B cell (primary cell): ENCODE results near the gene CAPZA2. TPM values are rescaled to one million over a fixed set of nuclear protein-coding genes. Genes with fewer than 3 reads are reported as not detected.

Experiments
- ATAC-seq: fragments of 200-7000 bp; cut with Tn5 transposase; one replicate; pipeline ENCODE4 v1.10.0; 2021; ENCODE audit warnings: low read depth, mild to moderate bottlenecking, moderate number of reproducible peaks, moderate library complexity
- CTCF ChIA-PET: fragments of 350-600 bp; sonication (Branson Sonifier 250); formaldehyde crosslinking; loops from one replicate; lab custom pipeline; 2021; ENCODE audit warnings: antibody characterized with exemption, inconsistent platforms; lab: Charles Lee
- POLR2A ChIA-PET: fragments of 350-600 bp; sonication (Branson Sonifier 250); formaldehyde crosslinking; loops from one replicate; lab custom pipeline; 2021; ENCODE audit warnings: antibody characterized with exemption; lab: Charles Lee
- DNase-seq: peaks from one replicate; pipeline ENCODE4 v3.0.0; 2013
- H2AFZ ChIP-seq: 2 replicates; pipeline ENCODE4 v1.6.1; 2012; ENCODE audit warnings: mild to moderate bottlenecking, low read depth, low read length; ENCODE audit not compliant: insufficient read depth, poor library complexity, severe bottlenecking
- H3K27ac ChIP-seq, 2 donors: 1 replicate in 1 of 2; 2 replicates in 1 of 2; pipeline ENCODE4 v1.5.1; 2012 to 2013; ENCODE audit warnings: low read length in 2 of 2, mild to moderate bottlenecking in 2 of 2, moderate library complexity in 1 of 2
- H3K27me3 ChIP-seq, 4 experiments: fragments of 200-600 bp in 1 of 4; sonication (generic) in 1 of 4; replicated peaks in 1 of 4; 1 replicate in 2 of 4; 2 replicates in 2 of 4; pipeline versions ENCODE4 v1.6.1 to v1.7.0; 2013 to 2016; ENCODE audit warnings: low read length in 3 of 4, mild to moderate bottlenecking in 2 of 4, mixed read lengths in 1 of 4, moderate library complexity in 1 of 4; ENCODE audit not compliant: insufficient read depth in 4 of 4, control insufficient read depth in 3 of 4; ENCODE audit errors: control extremely low read depth in 1 of 4
- H3K36me3 ChIP-seq, 2 experiments: replicated peaks in 1 of 2; 1 replicate in 1 of 2; 2 replicates in 1 of 2; pipeline versions ENCODE4 v1.6.1 to v1.7.1; 2013; ENCODE audit warnings: low read length in 1 of 2; ENCODE audit not compliant: insufficient read depth in 2 of 2, control insufficient read depth in 1 of 2; ENCODE audit errors: control extremely low read depth in 1 of 2, extremely low read depth in 1 of 2
- H3K4me1 ChIP-seq, 2 donors: fragments of 200-600 bp in 1 of 2; sonication (generic) in 1 of 2; 1 replicate in 1 of 2; 2 replicates in 1 of 2; pipeline versions ENCODE4 v1.5.1 to v1.6.1; 2013 to 2017; ENCODE audit warnings: low read length in 2 of 2; ENCODE audit not compliant: control insufficient read depth in 2 of 2, insufficient read depth in 2 of 2
- H3K4me2 ChIP-seq: replicated peaks from 2 replicates; pipeline ENCODE3; 2012; ENCODE audit warnings: mild to moderate bottlenecking, low read depth, low read length; ENCODE audit not compliant: poor library complexity, severe bottlenecking
- H3K4me3 ChIP-seq, 5 experiments: fragments of 200-600 bp in 1 of 5; sonication (generic) in 1 of 5; 1 replicate in 3 of 5; 2 replicates in 2 of 5; pipeline versions ENCODE4 v1.5.1 to v1.7.0; 2011 to 2016; ENCODE audit warnings: low read length in 4 of 5, mild to moderate bottlenecking in 4 of 5, low read depth in 2 of 5, control low read depth in 1 of 5, moderate library complexity in 1 of 5; ENCODE audit not compliant: insufficient read depth in 1 of 5; ENCODE audit errors: control extremely low read depth in 1 of 5, extremely low read depth in 1 of 5
- H3K79me2 ChIP-seq: fragments of 200-600 bp; sonication (generic); one replicate; pipeline ENCODE4 v1.6.0; 2016; ENCODE audit warnings: low read length; ENCODE audit not compliant: control insufficient read depth, insufficient read depth
- H3K9ac ChIP-seq: fragments of 200-600 bp; sonication (generic); 2 replicates; pipeline ENCODE4 v1.6.1; 2017; ENCODE audit warnings: mild to moderate bottlenecking, low read length, moderate library complexity
- H3K9me3 ChIP-seq, 3 donors: one replicate each; pipeline versions ENCODE4 v1.6.1 to v1.7.1; 2013; ENCODE audit warnings: low read length in 2 of 3; ENCODE audit not compliant: control insufficient read depth in 2 of 3, insufficient read depth in 1 of 3; ENCODE audit errors: control extremely low read depth in 1 of 3
- H4K20me1 ChIP-seq: 2 replicates; pipeline ENCODE4 v1.6.0; 2012; ENCODE audit warnings: mild to moderate bottlenecking, low read length; ENCODE audit not compliant: insufficient read depth, control insufficient read depth, poor library complexity, severe bottlenecking
- H3K27ac Mint-ChIP-seq: one replicate; pipeline ENCODE4 v1.8.0; 2021; ENCODE audit warnings: mixed read lengths
- H3K27me3 Mint-ChIP-seq: one replicate; pipeline ENCODE4 v1.8.0; 2021; ENCODE audit warnings: mixed read lengths
- H3K4me1 Mint-ChIP-seq: one replicate; pipeline ENCODE4 v1.8.0; 2021; ENCODE audit warnings: mixed read lengths
- H3K4me3 Mint-ChIP-seq: one replicate; pipeline ENCODE4 v1.8.0; 2021; ENCODE audit warnings: mixed read lengths
- H3K9me3 Mint-ChIP-seq: one replicate; pipeline ENCODE4 v1.8.0; 2022; ENCODE audit warnings: mixed read lengths; ENCODE audit not compliant: insufficient read depth
- EZH2 ChIP-seq: IDR thresholded peaks from 2 replicates; pipeline ENCODE4 v1.6.1; 2012; ENCODE audit warnings: borderline replicate concordance, low read depth, mild to moderate bottlenecking, moderate library complexity, low read length; ENCODE audit not compliant: insufficient read depth, poor library complexity, severe bottlenecking
- WGBS: methylation state at CpG from one replicate; pipeline ENCODE4 v1.1.5; 2013; ENCODE audit warnings: missing lambda C conversion rate; ENCODE audit not compliant: insufficient coverage; 5-methylcytosine and 5-hydroxymethylcytosine counted together
- intact Hi-C: fragments of 100-400 bp; cut with micrococcal nuclease; formaldehyde crosslinking; loops from one replicate; pipeline ENCODE4 v1.10.0; 2022
- polyA plus RNA-seq: library from polyadenylated mRNA; depleted of rRNA; stranded (reverse); fragments of >200 nt; gene quantifications from 2 replicates; pipeline ENCODE4 v1.2.3, GENCODE V29; 2012
- total RNA-seq, 2 donors: library from RNA; stranded (reverse); fragments of 120-200 nt in 1 of 2; gene quantifications; 1 replicate in 1 of 2; 2 replicates in 1 of 2; pipeline versions ENCODE4 v1.2.3 to v1.2.4, GENCODE V29; 2013 to 2022
- TF ChIP-seq, protein P1 (sequence below): fragments of 200-600 bp; IDR thresholded peaks from one replicate; pipeline ENCODE4 v1.8.0; 2022; ENCODE audit warnings: antibody characterized with exemption, mild to moderate bottlenecking

CAPZA2 gene
- total and polyA plus RNA-seq, 2 donors (not counting 1 experiment from before 2014, with no cell fraction given): 15.0 to 79.0 TPM

DNA sequence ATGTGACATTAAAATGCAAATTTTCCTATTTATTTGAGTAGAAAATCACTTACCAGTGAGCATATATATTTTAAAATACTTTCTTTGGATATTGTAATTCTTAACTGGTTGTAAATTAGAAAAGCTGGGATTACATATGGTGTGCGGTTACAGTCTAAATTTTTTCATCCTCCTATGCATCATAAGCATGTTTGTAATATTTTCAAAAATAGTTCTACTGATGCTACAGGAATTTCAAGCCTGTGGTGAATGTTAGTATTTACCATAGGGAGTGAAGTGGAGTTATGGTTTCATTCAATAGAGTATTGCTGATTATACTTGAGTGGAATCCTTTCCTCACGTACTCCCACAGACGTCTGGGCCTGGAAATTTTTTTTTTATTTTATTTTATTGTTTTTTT lies 56.3 kb downstream of the CAPZA2 start:
- Mint-ChIP-seq H3K9me3 (no peaks in the 10 kb centered on the region), H3K27me3 (no peaks in the 10 kb centered on the region), H3K4me3 (no peak overlapping the region), H3K4me1 (no peaks in the 10 kb centered on the region), H3K27ac (no peak overlapping the region)
- ATAC-seq (no peak), DNase-seq (no peak)
- Histone ChIP-seq H3K4me2 (no peak overlapping the region), H3K79me2 (no peaks in the 10 kb centered on the region), H2AFZ (no peak overlapping the region), H3K9me3 (no peaks in the 10 kb centered on the region), H3K27ac (no peak overlapping the region), H4K20me1 (peaks cover 6% of the 10 kb centered on the region), H3K36me3 (peaks cover 5 to 46% of the 10 kb centered on the region in 2 experiments), H3K27me3 (no peaks in the 10 kb centered on the region), H3K4me1 (no peaks in the 10 kb centered on the region), H3K9ac (no peak overlapping the region), H3K4me3 (no peak overlapping the region)
- ChIA-PET CTCF (interaction anchor here (0.6 to 5.5 kb wide), 3 partner anchors 11 to 201 kb away, joined by 3 to 46 read pairs (median 3); no protein-coding TSS in a partner anchor), POLR2A (no interaction called here)
- intact Hi-C loops: no loop called here
- no CpG with 5 or more reads among the region's 3 CpGs for WGBS
- TF ChIP-seq, protein P1, sequence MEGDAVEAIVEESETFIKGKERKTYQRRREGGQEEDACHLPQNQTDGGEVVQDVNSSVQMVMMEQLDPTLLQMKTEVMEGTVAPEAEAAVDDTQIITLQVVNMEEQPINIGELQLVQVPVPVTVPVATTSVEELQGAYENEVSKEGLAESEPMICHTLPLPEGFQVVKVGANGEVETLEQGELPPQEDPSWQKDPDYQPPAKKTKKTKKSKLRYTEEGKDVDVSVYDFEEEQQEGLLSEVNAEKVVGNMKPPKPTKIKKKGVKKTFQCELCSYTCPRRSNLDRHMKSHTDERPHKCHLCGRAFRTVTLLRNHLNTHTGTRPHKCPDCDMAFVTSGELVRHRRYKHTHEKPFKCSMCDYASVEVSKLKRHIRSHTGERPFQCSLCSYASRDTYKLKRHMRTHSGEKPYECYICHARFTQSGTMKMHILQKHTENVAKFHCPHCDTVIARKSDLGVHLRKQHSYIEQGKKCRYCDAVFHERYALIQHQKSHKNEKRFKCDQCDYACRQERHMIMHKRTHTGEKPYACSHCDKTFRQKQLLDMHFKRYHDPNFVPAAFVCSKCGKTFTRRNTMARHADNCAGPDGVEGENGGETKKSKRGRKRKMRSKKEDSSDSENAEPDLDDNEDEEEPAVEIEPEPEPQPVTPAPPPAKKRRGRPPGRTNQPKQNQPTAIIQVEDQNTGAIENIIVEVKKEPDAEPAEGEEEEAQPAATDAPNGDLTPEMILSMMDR: no peak
- no peak for TF ChIP-seq EZH2

DNA sequence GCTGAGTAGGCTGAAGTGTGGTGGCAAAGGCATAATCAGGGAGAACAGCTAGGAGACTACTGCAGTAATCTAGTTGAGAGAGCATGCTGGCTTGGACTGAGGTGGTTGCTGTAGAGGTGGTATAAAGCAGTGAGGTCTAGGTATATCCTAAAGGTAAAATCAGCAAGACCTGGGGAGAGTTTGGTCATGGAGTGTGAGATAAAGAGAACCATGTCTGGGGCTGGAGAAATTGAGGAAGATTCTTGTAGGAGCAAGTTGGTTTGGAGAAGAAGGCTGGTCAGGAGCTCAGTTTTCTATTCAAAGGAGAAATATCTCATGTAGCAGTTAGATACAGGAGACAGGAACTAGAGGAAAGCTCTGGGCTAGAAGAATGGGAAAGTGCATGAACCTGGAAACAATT lies 58.0 kb downstream of the CAPZA2 start:
- H3K27me3 Mint-ChIP-seq: no peaks in the 10 kb centered on the region
- no peak overlapping the region for H2AFZ ChIP-seq
- no peaks in the 10 kb centered on the region for H3K9me3 ChIP-seq
- no peak overlapping the region for H3K4me2 ChIP-seq
- no peaks in the 10 kb centered on the region for H3K27me3 ChIP-seq
- H3K27ac Mint-ChIP-seq: no peak overlapping the region
- no peaks in the 10 kb centered on the region for H3K4me1 Mint-ChIP-seq
- no peak overlapping the region for H3K4me3 Mint-ChIP-seq
- H3K4me3 ChIP-seq: no peak overlapping the region
- no peaks in the 10 kb centered on the region for H3K79me2 ChIP-seq
- peaks cover 5 to 32% of the 10 kb centered on the region in 2 experiments for H3K36me3 ChIP-seq
- H3K4me1 ChIP-seq: no peaks in the 10 kb centered on the region
- POLR2A ChIA-PET: no interaction called here
- CTCF ChIA-PET: interaction anchor here (5.5 kb wide), 1 partner anchor 9 kb away, joined by 46 read pairs; no protein-coding TSS in a partner anchor
- no peak overlapping the region for H3K27ac ChIP-seq
- intact Hi-C loops: no loop called here
- DNase-seq (no peak), ATAC-seq (no peak)
- H4K20me1 ChIP-seq: no peaks in the 10 kb centered on the region
- no peaks in the 10 kb centered on the region for H3K9me3 Mint-ChIP-seq
- TF ChIP-seq, protein P1: no peak
- no peak overlapping the region for H3K9ac ChIP-seq
